ENCODE data around the gene PPP2R2C.

PPP2R2C gene

DNA sequence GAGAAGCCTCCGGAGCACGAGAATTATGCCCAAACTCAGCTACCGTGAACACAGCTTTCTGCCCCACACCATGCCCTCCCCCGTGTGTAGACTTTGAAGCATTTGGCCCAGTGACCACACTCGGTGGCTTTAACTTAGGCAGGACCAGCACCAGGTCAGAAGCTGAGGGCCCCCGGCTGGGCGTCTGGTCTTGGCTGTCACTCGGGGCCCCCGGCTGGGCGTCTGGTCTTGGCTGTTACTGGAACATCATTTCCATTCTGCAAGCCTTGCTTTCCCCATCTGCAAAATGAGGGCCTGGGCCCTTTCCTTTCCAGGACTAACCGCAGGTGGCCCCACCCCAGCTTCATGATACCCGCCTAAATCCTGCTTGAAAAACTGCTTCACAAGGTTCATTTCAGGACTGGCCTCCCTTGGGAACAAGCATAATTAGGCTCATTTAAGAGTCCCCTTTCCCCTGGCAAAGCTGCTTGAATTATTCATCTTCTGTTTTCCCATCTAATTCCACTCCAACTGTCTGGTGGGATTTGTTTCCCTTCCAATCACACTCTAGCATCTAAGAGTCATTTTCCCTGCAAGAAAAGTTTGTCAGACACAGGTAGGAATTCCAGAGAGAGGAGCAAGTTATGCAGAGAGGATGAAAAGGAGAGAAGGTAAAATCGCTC, 120.3 kb downstream of the PPP2R2C start:
- no peak overlapping the region for H3K27ac ChIP-seq
- DNase-seq (ENCODE audit: low spot score), result no peak
- TF ChIP-seq, protein P1, sequence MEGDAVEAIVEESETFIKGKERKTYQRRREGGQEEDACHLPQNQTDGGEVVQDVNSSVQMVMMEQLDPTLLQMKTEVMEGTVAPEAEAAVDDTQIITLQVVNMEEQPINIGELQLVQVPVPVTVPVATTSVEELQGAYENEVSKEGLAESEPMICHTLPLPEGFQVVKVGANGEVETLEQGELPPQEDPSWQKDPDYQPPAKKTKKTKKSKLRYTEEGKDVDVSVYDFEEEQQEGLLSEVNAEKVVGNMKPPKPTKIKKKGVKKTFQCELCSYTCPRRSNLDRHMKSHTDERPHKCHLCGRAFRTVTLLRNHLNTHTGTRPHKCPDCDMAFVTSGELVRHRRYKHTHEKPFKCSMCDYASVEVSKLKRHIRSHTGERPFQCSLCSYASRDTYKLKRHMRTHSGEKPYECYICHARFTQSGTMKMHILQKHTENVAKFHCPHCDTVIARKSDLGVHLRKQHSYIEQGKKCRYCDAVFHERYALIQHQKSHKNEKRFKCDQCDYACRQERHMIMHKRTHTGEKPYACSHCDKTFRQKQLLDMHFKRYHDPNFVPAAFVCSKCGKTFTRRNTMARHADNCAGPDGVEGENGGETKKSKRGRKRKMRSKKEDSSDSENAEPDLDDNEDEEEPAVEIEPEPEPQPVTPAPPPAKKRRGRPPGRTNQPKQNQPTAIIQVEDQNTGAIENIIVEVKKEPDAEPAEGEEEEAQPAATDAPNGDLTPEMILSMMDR (IDR thresholded peaks at IDR 0.05), result no peak
- no peak overlapping the region for H3K4me3 ChIP-seq

GRCh38 chr4:6351246-6352000, 121.0 kb downstream of the PPP2R2C start:
- TF ChIP-seq, protein P1 (IDR thresholded peaks at IDR 0.05), result no peak
- no peak overlapping the region for H3K4me3 ChIP-seq
- H3K27ac ChIP-seq, result no peak overlapping the region
- no peak for DNase-seq (ENCODE audit: low spot score)

GRCh38 chr4:6350646-6351045, 121.8 kb downstream of the PPP2R2C start:
- H3K27ac ChIP-seq, result no peak overlapping the region
- TF ChIP-seq, protein P1 (IDR thresholded peaks at IDR 0.05), result no peak

DNA sequence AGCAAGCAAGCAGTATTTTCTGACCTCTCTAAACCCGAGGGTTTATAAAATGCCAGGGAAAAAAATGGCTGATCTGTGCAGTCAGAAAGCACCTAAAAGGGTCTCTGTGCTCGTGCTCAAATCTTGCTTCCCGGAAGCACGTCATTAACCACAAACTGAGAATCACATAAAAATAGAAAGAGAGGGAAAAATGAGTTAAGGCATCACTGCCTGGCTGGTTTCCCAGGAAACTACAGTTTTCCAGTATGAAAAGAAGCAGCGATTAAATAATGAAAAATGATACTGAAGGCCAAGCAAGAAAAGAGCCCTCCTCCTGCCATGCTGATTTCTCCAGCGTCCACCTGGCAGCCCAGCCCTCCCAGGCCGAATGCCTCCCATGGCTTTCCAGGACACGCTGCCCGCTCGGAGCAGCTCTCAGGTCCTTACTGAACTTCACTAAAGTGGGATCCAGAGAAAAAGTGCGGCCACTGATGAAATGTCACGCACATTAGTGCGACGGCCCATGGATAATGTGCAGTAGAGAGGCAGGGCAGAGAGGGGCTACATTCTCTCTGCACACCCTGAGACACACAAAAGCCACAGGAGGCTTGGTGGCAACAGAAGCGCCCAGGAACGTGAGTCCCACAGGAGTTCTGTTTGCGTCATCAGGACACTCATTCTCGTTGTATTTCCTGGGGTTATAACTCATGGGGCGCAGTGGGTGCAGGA, 122.4 kb downstream of the PPP2R2C start:
- H3K4me3 ChIP-seq, result no peak overlapping the region
- no peak overlapping the region for H3K27ac ChIP-seq
- DNase-seq (ENCODE audit: low spot score), result no peak
- TF ChIP-seq, protein P1 (IDR thresholded peaks at IDR 0.05), result no peak

More at GRCh38 chr4:6350646-6351045, 121.8 kb downstream of the PPP2R2C start:
- no peak for DNase-seq (ENCODE audit: low spot score)
- no peak overlapping the region for H3K4me3 ChIP-seq

DNA sequence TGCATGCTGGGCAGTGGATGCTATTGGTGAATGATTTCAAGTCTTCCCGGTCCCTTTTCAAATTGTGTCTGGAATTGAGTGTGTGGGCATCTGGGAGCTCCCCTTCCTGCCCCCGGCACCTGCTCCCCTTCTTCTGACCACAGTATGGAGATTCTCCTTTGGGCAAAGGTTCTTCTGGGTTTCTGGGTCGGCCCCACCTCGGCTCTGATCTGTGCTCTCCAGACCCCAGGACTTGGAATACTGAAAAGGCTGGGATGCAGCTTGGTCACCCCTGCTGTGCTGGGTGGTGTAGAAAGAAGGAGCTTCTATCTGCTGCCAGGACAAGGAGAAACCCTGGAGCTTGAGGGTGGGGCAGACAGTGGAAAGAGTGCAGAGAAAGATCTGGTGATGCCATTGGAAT, 124.0 kb downstream of the PPP2R2C start:
- H3K27ac ChIP-seq, result no peak overlapping the region
- TF ChIP-seq, protein P1 (IDR thresholded peaks at IDR 0.05), result no peak
- no peak overlapping the region for H3K4me3 ChIP-seq
- DNase-seq (ENCODE audit: low spot score), result no peak

DNA sequence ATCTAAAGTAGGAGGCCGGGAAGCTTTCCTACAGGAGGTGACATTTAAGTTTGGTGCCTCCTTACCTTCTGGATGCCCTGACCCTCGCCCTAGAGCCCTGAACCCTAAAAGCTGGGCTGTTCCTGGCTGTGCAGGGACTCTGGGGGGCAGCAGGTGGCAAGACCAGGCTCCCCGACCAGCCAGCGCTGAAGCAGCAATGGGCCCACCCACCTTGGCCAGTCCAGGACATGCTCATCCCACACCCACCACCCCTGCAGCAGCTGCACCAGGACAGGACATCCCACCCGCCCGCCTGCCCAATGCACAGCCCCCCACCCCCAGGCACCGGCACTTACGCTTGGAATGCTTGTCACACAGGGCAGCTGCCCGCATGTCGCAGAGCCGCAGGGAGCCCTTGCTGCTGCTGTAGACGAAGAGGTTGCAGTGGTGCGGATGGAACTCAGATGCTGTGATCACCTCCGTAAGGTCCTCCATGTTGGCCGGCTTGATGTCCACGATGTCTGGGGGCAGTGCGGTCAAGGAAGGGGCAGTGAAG, 124.8 kb downstream of the PPP2R2C start:
- TF ChIP-seq, protein P1 (IDR thresholded peaks at IDR 0.05), result no peak
- Histone ChIP-seq H3K27ac (no peak overlapping the region), H3K4me3 (no peak overlapping the region)
- no peak for DNase-seq (ENCODE audit: low spot score)
